SK-N-SH treated with all-trans-retinoic acid at 6 μM for 48 hours (cell line): Measurements from ENCODE around the gene COMT.

Source experiments
- ATAC-seq: fragments of 200-7000 bp; cut with Tn5 transposase; 3 replicates; pipeline ENCODE4 v1.9.1; 2020; ENCODE audit warnings: mild to moderate bottlenecking, moderate library complexity
- BACH2 ChIP-seq: fragments of 250-450 bp; sonication (Bioruptor Pico); IDR thresholded peaks from 2 replicates; pipeline ENCODE4 v1.9.0; 2021; ENCODE audit warnings: mild to moderate bottlenecking, borderline replicate concordance
- CSDC2 ChIP-seq: fragments of 250-450 bp; sonication (Bioruptor Pico); IDR thresholded peaks from 2 replicates; pipeline ENCODE4 v1.5.0; 2020; ENCODE audit warnings: mild to moderate bottlenecking, moderate library complexity
- ESRRG ChIP-seq: fragments of 250-450 bp; sonication (Bioruptor Pico); IDR thresholded peaks from 2 replicates; pipeline ENCODE4 v1.6.1; 2021; ENCODE audit warnings: mild to moderate bottlenecking
- GLIS3 ChIP-seq: fragments of 250-450 bp; sonication (Bioruptor Pico); IDR thresholded peaks from 2 replicates; pipeline ENCODE4 v1.5.0; 2020; ENCODE audit warnings: mild to moderate bottlenecking, moderate library complexity
- ISL1 ChIP-seq: fragments of 250-450 bp; sonication (Bioruptor Pico); IDR thresholded peaks from 2 replicates; pipeline ENCODE4 v2.1.2; 2022; ENCODE audit warnings: mild to moderate bottlenecking, moderate library complexity
- OSR1 ChIP-seq: fragments of 250-450 bp; sonication (Bioruptor Pico); IDR thresholded peaks from 2 replicates; pipeline ENCODE4 v1.8.0; 2022; ENCODE audit warnings: moderate library complexity, mild to moderate bottlenecking, inconsistent platforms
- PPARA ChIP-seq: fragments of 250-450 bp; sonication (Bioruptor Pico); IDR thresholded peaks from 2 replicates; pipeline ENCODE4 v1.5.0; 2020; ENCODE audit warnings: mild to moderate bottlenecking, borderline replicate concordance
- RARB ChIP-seq: fragments of 250-450 bp; sonication (Bioruptor Pico); IDR thresholded peaks from 2 replicates; pipeline ENCODE4 v1.8.0; 2021; ENCODE audit warnings: mild to moderate bottlenecking, moderate library complexity
- SNAI2 ChIP-seq: fragments of 250-450 bp; sonication (Bioruptor Pico); IDR thresholded peaks from 2 replicates; pipeline ENCODE4 v1.5.0; 2020; ENCODE audit warnings: mild to moderate bottlenecking, moderate library complexity
- TCF4 ChIP-seq: fragments of 250-450 bp; sonication (Bioruptor Pico); IDR thresholded peaks from 2 replicates; pipeline ENCODE4 v1.8.0; 2021; ENCODE audit warnings: mild to moderate bottlenecking, moderate library complexity, borderline replicate concordance
- TOX ChIP-seq: fragments of 250-450 bp; sonication (Bioruptor Pico); IDR thresholded peaks from 2 replicates; pipeline ENCODE4 v1.8.0; 2021; ENCODE audit warnings: mild to moderate bottlenecking, moderate library complexity, borderline replicate concordance
- ZC3H10 ChIP-seq: fragments of 250-450 bp; sonication (Bioruptor Pico); IDR thresholded peaks from 2 replicates; pipeline ENCODE4 v1.5.1; 2021; ENCODE audit warnings: mild to moderate bottlenecking, moderate library complexity
- ZFP3 ChIP-seq: fragments of 250-450 bp; sonication (Bioruptor Pico); IDR thresholded peaks from 2 replicates; pipeline ENCODE4 v1.5.0; 2020; ENCODE audit warnings: mild to moderate bottlenecking, moderate library complexity
- ZFP30 ChIP-seq: fragments of 450-650 bp; formaldehyde crosslinking; IDR thresholded peaks from 2 replicates; pipeline ENCODE4 v1.5.0; 2022; ENCODE audit warnings: mild to moderate bottlenecking, moderate library complexity
- ZNF565 ChIP-seq: fragments of 450-650 bp; formaldehyde crosslinking; conservative IDR thresholded peaks from 2 replicates; pipeline ENCODE4 v1.5.0; 2020; ENCODE audit warnings: low read depth, mild to moderate bottlenecking, moderate library complexity
- ZNF70 ChIP-seq: fragments of 450-650 bp; formaldehyde crosslinking; IDR thresholded peaks from 2 replicates; pipeline ENCODE4 v1.5.0; 2020; ENCODE audit warnings: mild to moderate bottlenecking, moderate library complexity
- ZNF8 ChIP-seq: fragments of 450-650 bp; formaldehyde crosslinking; IDR thresholded peaks from 2 replicates; pipeline ENCODE4 v1.5.0; 2020; ENCODE audit warnings: mild to moderate bottlenecking, moderate library complexity
- TF ChIP-seq, protein P1 (sequence below): fragments of 250-450 bp; sonication (Bioruptor Pico); IDR thresholded peaks from 2 replicates; pipeline ENCODE4 v1.5.1; 2021; ENCODE audit warnings: mild to moderate bottlenecking, moderate library complexity
- TF ChIP-seq, protein P2 (sequence below): fragments of 250-450 bp; sonication (Bioruptor Pico); IDR thresholded peaks from 2 replicates; pipeline ENCODE4 v1.8.0; 2021; ENCODE audit warnings: low read depth, mild to moderate bottlenecking, moderate library complexity, borderline replicate concordance
- TF ChIP-seq, protein P3 (sequence below): fragments of 250-450 bp; sonication (Bioruptor Pico); IDR thresholded peaks from 2 replicates; pipeline ENCODE4 v1.5.0; 2020; ENCODE audit warnings: mild to moderate bottlenecking, moderate library complexity
- TF ChIP-seq, protein P4 (sequence below): fragments of 250-450 bp; sonication (Bioruptor Pico); IDR thresholded peaks from 2 replicates; pipeline ENCODE4 v1.5.1; 2020; ENCODE audit warnings: low read depth, mild to moderate bottlenecking, moderate library complexity
- TF ChIP-seq, protein P5 (sequence below): fragments of 250-450 bp; sonication (Bioruptor Pico); IDR thresholded peaks from 2 replicates; pipeline ENCODE4 v1.8.0; 2020; ENCODE audit warnings: mild to moderate bottlenecking, moderate library complexity, borderline replicate concordance

Gene COMT

DNA sequence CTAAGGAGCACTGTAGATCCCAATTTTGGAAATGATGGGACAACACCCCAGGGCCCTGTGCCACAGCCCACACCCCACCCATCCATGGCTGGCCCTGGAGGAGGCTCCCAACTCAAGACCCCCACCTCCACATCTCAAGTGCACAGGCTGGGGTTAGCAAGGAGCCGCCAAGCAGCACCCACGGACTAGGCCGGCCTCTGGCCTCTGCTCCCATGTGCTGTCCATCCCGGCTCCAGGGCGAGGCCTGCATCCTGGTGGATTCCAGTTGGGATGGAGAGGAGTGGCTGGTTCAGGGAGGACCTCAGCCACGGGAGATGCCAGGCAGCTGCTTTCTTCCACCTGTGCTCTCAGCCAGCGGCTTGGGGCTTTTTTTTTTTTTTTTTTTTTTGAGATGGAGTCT lies 43.4 kb upstream of the COMT start (continued):
- TF ChIP-seq, protein P1, sequence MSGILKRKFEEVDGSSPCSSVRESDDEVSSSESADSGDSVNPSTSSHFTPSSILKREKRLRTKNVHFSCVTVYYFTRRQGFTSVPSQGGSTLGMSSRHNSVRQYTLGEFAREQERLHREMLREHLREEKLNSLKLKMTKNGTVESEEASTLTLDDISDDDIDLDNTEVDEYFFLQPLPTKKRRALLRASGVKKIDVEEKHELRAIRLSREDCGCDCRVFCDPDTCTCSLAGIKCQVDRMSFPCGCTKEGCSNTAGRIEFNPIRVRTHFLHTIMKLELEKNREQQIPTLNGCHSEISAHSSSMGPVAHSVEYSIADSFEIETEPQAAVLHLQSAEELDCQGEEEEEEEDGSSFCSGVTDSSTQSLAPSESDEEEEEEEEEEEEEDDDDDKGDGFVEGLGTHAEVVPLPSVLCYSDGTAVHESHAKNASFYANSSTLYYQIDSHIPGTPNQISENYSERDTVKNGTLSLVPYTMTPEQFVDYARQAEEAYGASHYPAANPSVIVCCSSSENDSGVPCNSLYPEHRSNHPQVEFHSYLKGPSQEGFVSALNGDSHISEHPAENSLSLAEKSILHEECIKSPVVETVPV = no peak

DNA sequence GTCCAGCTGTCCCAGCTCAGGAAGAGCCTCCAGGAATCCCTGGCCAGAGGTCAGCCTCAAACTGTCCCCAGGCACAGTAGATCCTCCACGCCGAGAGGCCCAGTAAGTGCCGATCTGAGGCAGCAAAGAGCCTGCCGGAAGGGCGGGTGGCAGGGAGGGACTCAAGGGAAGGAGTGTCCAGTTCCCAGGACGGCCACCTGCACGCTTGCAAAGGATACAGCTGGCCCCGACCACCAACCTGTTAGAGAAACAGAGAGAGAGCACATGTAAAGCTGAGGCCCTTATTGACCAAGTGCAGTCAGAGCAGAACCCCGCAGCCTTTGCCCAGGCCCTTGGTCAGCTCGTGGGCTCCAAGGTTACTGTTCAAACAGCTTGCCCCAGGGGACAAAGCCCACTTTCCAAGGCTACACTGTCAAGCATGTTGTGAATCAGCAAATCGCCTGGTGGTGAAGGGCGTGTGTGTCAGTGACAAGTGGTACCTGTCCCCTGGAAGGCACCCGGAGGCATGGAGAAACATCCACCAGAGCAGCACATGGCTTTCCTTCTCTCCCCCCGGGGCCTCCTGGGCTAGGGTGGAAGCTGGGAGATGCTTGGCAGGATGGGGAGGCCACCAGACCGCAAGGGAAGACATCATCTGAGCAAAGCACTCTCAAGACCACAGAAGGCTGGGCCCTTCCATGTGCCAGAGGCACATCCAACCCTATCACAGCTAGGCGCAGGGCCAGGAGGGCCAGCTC lies 42.6 kb upstream of the COMT start:
- no peak for ATAC-seq
- TF ChIP-seq ZC3H10 (CRISPR knock-in tag) (no peak), ISL1 (CRISPR knock-in tag) (no peak), ZNF8 (CRISPR knock-in tag) (no peak), SNAI2 (CRISPR knock-in tag) (no peak), TCF4 (CRISPR knock-in tag) (no peak), OSR1 (CRISPR knock-in tag) (no peak), TOX (CRISPR knock-in tag) (no peak), ZNF70 (CRISPR knock-in tag) (no peak)
- TF ChIP-seq, protein P1 = no peak
- TF ChIP-seq, all 23 proteins: peak for 0

DNA sequence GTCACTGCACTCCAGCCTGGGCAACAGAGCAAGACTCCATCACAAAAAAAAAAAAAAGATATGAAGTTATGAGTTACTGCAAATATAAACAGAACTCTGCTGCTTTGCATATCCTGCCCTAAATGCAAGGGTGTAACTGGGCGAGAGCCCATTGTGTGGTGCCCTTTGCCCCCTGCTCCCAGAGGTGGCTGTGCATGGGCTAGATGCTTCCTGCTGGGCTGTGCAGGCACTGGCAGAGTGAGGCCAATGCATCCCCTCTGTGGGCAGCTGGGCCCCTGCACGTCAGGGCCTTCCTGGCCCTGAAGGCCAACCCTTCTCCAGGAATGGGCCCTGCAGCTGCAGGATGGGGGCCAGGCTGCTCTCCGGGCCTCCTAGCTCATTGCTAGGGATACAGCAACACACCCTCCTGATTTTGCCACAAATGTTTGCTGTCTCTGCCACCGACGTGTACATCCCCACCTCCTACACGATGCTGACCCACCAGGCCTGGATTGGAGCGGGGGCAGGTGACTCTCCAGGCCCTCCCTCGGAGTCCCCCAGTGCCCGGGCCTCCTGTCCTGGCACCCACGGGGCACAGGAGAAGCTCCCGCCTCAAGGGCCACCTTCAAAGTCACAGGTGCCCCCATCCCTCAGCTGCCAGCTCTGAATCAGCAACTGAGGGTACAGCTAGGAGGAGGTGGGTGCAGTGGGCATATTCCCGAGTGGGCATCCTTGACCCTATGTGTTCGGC lies 40.7 kb upstream of the COMT start:
- no peak for ATAC-seq
- TF ChIP-seq, protein P2, sequence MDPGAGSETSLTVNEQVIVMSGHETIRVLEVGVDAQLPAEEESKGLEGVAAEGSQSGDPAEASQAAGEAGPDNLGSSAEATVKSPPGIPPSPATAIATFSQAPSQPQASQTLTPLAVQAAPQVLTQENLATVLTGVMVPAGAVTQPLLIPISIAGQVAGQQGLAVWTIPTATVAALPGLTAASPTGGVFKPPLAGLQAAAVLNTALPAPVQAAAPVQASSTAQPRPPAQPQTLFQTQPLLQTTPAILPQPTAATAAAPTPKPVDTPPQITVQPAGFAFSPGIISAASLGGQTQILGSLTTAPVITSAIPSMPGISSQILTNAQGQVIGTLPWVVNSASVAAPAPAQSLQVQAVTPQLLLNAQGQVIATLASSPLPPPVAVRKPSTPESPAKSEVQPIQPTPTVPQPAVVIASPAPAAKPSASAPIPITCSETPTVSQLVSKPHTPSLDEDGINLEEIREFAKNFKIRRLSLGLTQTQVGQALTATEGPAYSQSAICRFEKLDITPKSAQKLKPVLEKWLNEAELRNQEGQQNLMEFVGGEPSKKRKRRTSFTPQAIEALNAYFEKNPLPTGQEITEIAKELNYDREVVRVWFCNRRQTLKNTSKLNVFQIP (CRISPR knock-in tag) = no peak
- no peak for TF ChIP-seq ZNF565 (CRISPR knock-in tag)
- TF ChIP-seq TOX (CRISPR knock-in tag) = no peak
- TF ChIP-seq ZNF8 (CRISPR knock-in tag) = no peak
- no peak for TF ChIP-seq RARB (CRISPR knock-in tag)
- no peak for TF ChIP-seq ZFP3 (CRISPR knock-in tag)
- TF ChIP-seq ZFP30 = no peak
- TF ChIP-seq GLIS3 (CRISPR knock-in tag) = no peak
- TF ChIP-seq, protein P1 = no peak
- TF ChIP-seq, protein P3, sequence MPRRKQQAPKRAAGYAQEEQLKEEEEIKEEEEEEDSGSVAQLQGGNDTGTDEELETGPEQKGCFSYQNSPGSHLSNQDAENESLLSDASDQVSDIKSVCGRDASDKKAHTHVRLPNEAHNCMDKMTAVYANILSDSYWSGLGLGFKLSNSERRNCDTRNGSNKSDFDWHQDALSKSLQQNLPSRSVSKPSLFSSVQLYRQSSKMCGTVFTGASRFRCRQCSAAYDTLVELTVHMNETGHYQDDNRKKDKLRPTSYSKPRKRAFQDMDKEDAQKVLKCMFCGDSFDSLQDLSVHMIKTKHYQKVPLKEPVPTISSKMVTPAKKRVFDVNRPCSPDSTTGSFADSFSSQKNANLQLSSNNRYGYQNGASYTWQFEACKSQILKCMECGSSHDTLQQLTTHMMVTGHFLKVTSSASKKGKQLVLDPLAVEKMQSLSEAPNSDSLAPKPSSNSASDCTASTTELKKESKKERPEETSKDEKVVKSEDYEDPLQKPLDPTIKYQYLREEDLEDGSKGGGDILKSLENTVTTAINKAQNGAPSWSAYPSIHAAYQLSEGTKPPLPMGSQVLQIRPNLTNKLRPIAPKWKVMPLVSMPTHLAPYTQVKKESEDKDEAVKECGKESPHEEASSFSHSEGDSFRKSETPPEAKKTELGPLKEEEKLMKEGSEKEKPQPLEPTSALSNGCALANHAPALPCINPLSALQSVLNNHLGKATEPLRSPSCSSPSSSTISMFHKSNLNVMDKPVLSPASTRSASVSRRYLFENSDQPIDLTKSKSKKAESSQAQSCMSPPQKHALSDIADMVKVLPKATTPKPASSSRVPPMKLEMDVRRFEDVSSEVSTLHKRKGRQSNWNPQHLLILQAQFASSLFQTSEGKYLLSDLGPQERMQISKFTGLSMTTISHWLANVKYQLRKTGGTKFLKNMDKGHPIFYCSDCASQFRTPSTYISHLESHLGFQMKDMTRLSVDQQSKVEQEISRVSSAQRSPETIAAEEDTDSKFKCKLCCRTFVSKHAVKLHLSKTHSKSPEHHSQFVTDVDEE (CRISPR knock-in tag) = no peak
- no peak for TF ChIP-seq ISL1 (CRISPR knock-in tag)
- TF ChIP-seq BACH2 (CRISPR knock-in tag) = no peak
- TF ChIP-seq, protein P4, sequence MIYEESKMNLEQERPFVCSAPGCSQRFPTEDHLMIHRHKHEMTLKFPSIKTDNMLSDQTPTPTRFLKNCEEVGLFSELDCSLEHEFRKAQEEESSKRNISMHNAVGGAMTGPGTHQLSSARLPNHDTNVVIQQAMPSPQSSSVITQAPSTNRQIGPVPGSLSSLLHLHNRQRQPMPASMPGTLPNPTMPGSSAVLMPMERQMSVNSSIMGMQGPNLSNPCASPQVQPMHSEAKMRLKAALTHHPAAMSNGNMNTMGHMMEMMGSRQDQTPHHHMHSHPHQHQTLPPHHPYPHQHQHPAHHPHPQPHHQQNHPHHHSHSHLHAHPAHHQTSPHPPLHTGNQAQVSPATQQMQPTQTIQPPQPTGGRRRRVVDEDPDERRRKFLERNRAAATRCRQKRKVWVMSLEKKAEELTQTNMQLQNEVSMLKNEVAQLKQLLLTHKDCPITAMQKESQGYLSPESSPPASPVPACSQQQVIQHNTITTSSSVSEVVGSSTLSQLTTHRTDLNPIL (CRISPR knock-in tag) = no peak
- no peak for TF ChIP-seq ZC3H10 (CRISPR knock-in tag)
- TF ChIP-seq ESRRG = no peak
- no peak for TF ChIP-seq CSDC2 (CRISPR knock-in tag)
- TF ChIP-seq, protein P5, sequence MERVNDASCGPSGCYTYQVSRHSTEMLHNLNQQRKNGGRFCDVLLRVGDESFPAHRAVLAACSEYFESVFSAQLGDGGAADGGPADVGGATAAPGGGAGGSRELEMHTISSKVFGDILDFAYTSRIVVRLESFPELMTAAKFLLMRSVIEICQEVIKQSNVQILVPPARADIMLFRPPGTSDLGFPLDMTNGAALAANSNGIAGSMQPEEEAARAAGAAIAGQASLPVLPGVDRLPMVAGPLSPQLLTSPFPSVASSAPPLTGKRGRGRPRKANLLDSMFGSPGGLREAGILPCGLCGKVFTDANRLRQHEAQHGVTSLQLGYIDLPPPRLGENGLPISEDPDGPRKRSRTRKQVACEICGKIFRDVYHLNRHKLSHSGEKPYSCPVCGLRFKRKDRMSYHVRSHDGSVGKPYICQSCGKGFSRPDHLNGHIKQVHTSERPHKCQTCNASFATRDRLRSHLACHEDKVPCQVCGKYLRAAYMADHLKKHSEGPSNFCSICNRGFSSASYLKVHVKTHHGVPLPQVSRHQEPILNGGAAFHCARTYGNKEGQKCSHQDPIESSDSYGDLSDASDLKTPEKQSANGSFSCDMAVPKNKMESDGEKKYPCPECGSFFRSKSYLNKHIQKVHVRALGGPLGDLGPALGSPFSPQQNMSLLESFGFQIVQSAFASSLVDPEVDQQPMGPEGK = no peak
- no peak for TF ChIP-seq PPARA
